Eye (tissue), 1 donor: ENCODE data around the gene VSTM2B.
"Not testable (repeated sequence)": the region's sequence is repeated elsewhere in the genome, so short reads cannot be mapped to it uniquely, and the experiment has no call there.

Source experiments
- DNase-seq: peaks from one replicate; pipeline ENCODE4 v3.0.0-alpha.2; 2015

Gene VSTM2B

DNA sequence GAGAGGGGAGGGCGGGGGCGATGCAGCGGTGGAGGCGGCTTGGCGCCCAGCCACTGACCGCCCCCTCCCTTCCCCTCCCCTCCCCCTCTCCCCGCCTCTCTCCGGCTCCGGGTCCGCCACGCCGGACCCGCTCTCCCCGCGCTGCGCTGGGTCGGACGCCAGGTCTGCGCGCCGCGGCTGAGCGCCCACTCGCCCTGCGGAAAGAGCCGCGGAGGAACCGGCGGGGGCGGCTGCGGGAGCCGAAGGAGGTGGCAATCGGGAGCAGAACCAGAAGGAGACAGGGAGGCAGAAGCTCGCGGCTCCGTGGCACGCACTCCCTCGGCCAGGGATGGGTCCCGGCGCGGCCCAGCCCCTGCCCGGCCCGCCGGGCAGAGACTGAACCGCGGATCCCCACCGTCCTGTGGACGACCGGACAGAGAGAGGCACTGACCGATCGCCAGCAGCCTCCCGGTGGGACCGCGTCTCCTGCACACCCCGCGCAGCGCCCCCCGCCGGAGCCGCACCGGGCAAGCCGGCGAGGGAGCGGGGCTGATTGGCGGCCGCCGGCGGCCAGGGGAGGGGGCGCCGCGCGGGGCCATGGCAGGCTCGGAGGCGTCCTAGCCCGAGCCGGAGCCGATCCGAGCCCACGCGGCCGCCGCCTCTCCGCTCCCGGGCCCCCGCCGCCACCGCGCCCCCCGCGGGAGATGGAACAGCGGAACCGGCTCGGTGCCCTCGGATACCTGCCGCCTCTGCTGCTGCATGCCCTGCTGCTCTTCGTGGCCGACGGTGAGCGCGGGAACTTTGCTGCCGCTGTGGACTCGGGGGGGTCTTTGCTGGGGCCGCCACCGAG is at the start of gene VSTM2B:
VSTM2B (plus strand) TSS at position 94 of the 829 bp plus-strand sequence; CDS start at position 684, 590 bp downstream.
- DNase-seq: peak; percentile 68

DNA sequence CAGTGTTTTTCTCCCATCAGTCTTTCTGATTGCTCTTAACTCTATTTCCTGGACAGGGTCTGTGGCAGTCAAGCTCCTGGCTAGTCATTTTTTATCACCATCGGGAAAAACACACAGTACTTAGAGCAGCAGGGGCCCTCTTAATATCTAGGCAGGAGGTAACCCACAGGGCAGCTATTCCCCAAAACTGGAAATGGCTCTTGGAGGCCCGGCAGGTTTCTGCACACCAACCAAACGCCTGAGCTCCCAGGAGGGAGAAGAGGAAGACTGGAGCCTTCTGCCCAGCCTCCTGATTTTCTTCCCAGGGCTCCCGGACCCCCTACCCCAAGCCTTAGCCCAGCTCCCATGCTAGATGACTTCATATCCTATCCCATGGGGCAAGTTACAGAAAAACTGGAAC is 49.3 kb upstream of the VSTM2B start:
- DNase-seq: no peak

DNA sequence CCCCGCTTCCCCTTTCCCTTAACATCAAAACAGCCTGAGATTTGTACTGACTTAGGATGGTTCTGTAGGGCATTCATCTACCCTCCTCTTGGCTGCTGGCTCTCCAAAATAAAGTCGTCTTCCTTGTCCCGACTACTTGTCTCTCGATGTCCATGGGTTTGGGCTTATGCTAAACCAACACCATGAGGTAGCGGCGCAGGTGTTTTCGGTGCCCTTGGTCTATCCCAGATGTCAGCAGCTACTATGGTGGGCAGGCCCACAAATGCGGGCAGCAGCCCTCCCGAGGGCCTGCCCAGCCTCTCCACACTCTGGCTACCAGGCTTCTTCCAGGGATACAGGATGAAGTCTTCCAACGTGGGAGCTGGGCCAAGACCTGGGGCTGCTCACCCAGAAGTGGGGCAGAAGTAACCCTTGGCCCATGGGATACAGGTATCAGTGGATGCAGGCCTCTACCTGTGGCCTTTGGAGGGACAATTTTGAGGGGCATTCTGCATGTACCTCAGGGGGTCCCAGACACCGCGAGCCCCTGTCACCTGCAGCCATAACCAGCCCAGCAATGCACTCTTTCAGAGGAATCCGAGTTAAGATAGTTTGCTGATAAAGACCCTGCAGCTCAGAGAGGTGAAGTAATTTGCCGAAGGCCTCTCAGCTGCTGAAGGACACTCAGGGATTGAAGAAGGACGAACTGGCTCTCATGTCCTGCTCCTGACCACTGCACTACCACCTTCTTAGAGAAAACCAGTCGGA is 47.8 kb upstream of the VSTM2B start:
- no peak for DNase-seq

DNA sequence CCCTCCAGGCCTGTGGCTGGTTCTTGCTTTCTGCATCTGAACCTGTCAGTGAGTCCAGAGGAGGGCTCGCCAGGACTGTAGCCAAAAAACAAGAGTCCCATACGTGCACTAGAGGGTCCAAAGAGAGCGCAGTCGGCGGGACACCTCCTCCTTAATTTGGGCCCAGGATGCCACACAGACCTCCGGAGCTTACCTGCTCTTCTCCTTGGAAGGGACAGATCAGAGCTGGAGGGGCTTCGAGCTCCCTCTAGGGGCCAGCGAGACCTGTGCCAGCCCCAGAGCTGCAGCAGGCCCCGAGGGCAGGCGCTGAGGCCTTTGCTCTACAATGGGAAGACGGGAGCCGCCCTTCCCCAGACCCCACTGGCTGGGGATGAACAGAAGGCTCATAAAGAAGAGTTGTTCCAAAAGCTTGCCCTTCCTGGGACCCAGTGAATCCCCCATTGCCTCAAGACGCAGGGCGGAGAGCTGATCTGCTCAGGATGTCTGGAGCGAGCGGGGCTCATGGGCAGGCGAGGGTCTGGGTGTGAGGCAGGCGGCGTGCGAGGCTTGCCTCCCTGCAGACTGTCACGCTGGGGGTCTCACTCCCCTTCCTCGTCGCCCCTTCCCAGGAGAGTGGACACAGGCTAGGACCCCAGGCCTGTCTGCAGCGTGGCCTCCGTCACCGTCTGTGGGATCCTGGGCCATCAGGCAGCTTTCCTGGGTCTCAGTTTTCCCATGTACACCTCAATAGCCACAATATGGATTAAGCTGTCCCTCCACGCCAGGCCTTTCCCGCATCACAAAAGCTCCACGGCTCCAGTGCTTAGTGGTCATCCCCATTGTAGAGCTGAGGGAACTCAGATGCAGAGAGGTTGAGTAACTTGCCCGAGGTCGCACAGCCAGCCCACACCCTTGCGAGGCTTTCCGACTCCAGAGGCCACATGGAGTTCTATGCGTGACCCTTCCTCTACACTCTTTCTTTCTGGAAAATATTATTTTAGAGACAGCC is 46.9 kb upstream of the VSTM2B start:
- DNase-seq: peak; percentile 71

DNA sequence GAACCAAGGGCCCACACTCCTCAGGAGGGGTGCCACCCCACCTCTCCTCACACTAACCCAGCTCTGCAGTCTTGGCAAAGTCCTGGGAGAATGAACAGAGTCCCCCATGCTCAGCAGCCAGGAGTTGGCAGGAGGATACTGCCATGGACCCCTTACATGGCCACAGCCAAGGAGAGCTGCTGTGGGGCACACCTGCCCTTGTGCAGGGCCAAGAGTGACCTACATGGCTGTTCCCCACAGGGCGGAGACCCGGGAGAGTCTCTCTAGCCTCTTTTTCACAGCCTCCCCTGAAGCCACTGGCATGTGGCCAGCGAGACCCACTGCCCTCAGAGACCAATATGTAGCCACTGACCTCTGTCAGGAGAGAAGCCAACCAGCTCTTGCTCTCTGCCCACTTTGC is 45.9 kb upstream of the VSTM2B start:
- no peak for DNase-seq

DNA sequence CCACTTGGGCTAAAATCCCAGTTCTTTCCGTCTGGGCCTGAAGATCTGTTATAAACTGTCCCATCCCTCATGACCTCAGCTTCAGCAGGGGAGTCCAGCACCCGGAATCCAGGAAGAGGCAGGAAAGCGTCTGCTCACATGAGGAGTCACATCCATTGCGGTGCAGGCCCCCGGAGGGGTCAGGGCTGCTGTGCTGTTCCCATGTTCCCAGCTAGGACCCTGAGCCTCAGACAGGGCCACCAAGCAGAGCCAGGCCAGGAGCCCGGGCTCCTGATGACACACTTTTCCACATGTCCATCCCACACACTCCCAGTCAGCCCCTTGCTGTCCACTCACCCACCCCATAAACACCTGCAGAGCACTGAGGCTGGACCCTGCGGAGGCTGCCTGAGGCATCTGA is 45.3 kb upstream of the VSTM2B start:
- DNase-seq: no peak

DNA sequence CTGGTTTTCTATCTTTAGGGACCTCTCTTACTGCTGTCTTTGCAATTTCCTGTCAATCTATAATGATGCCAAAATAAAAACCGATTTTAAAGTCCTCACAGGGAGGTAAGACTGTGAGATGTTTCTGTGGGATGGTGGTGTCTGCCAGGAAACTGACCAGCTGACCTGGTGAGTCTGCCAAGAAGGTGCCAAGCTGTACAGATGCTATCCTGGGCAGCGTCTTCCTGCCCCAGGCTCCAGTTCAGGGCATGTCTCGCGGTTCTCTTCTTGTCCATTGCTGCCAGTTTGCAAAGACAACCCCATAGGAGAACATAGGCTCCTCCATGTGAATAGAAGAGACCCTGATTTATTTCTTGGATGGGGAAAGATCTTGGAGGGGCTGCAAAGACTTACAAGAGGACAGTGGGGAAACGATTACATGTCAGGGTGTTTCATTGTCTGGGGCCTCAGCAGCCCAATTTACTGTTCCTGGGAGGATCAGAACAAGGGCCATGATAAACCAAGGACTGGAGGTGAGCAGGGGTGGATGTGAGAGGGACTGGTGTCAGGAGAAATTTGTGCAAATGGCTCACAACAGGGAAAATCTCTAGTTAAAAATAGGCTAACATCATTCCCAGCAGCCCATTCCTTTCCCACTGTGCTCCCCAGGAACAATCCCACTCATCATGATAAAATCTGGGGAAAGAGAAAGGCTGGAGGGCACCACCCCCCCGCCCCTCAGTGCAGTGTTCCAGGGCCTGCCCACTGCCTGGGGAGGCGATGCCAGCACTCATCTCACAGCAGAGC is 42.7 kb upstream of the VSTM2B start:
- DNase-seq: no peak

DNA sequence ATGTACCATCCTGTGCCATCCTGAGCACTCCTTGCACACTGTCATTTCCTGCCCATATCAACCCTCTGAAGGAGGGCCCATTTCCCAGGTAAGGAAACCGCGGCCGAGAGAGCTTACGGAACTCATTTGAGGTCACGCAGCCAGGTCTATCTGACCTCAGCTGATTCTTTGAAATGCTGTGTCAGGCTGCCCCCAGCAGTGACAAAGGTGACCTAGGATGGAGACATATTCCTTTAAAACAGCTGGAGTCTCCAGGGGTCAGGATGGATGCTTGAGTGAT is 42.2 kb upstream of the VSTM2B start:
- no peak for DNase-seq

DNA sequence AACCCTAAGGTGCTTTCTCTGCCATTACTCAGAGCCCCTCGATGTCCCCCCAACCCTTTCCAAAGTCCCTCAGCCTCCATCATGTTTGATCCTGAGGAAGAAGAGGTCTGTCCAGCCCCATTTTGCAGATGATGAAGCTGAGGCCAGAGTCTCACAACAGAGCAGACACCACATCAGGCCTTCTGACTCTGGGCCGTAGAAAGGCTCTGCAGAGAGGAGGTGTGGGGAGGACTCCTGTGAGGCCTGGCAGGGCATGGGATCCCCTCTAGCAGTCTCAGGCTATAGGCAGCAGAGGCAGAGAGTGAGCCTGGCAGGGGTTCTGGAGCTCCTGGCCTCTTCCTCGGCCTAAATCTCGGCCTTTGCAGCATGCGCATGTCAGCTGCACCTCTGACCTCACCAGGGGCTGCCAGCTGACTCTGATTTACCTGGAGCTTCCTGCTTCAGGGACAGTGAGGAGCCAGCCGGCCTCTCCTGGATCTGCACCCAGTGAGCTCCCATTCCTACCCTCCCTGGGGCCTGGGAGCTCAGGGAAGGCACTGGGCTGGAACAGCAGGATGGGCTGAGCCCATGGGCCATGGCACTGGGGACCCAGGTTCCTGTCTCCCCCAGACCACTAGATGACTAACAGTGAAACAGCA is 41.7 kb upstream of the VSTM2B start:
- no peak for DNase-seq

DNA sequence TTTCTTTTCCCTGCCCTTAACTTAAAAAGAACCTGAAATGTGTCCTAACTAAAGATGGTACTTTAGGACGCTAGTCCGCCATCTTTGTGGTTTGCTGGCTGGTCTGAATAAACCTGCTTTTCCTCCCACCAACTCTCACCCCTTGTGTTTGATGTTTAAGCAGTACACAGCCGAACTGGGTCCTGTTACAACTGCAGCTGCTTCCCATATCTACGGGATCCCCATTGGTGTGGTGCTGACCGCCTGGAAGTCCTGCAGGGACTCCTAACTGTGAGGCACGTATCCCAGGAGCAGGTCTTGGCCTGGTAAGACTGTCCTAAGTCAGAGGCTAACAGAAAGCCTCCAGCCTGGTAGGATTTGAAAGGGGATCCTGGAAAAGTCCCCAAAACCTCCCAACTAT is 40.9 kb upstream of the VSTM2B start:
- DNase-seq: no peak

DNA sequence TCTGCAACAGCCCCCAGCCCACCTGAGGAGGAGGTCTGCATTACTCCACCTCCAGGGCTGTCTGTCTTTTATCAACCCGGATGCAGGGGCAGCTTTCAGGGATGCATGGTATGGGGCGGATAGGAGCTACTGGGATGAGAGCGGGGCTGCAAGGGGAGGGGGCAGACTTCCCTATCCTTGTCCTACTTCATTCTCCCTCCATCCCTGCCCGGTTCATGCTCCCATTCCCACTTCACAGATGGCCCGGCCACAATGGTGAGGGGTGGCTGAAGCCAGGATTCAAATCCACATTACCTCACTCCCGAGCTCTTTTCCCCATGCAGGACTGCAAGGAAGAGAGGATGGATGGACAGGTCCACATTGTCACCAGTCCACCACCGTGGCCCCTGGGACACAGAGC is 40.5 kb upstream of the VSTM2B start:
- DNase-seq: no peak

DNA sequence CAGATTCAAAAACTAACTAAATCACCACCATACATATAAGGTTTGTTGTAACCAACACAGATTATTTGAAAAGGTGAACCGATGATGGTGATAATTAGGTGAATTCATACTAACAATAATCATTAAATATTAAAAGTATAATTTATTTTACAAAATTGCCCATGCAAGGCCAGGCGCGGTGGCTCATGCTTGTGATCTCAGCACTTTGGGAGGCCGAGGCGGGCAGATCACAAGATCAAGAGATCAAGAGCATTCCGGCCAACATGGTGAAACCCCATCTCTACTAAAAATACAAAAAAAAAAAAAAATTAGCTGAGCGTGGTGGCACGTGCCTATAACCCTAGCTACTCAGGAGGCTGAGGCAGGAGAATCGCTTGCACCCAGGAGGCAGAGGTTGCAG is 38.8 kb upstream of the VSTM2B start:
- DNase-seq: not testable (repeated sequence)

DNA sequence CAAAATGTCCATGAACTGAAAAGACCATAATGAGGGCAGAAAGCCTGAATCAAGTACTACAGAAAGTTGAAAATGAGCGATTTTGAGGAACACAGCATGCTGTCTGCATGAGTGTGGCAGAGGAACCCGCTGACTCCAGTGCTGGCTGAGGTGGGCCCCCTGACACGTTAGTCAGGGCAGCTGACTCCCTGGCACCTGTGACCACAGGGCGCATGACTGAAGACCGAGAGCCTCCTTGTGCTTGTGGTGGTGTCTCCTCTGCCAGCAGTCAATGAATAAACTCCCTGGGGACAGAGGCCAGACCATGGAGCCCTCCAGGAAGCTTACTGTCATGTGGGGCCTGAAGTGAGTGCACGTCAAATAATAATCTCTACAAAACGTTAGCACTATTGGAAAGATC is 38.4 kb upstream of the VSTM2B start:
- DNase-seq: no peak

DNA sequence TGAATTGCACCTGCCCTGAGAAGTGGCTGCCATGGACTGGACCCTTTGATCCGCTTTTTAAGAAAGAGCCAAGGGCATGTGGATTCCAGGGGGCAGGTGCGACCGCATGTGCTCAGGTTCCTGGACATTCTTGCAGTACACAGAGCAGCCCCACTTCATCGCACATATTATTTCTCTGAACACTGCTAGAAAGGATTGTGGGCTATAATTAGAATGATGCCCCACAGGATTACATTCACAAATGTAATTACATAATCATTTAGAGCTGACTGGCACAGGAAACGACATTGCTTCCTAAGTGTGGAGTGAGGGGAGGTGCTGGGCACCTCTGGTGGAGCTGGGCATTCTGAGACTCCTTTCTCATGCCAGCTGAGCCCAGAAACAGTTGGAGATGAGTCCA is 37.5 kb upstream of the VSTM2B start:
- no peak for DNase-seq

DNA sequence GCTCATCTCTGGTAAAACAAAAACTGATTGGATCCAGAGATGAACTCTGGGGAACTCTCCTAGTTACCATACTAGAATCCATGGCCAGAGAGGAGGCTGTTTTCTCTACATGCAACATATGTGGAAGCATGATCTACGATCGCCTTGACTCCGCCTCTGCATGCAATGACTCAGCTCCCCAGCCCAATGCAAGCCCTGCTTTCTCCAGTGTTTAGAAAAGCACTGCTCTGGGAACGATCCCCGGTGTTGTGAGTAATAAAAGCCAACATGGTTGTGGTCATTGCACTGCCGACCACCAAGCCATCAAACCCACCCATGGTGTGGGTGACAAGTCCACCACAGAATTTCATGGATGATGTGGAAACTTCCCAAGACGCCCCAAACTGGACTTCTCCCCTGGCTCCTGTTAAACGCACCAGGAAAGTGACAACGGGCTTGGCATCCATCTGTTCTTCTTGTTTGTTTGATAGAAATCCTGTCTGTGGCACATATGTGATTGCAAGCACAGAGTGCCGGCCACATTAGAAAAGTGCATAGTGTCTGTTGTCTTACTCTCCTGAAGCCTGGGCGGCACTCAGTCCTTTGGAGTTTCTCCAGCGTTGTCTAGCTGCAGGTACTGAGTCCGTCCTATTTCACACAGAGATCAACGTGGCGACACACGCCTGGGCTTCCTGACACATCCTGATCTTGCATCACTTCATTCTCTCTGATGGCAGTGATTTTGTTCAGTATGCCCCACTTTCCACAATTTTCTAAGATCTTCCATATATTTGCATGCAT is 36.4 kb upstream of the VSTM2B start:
- no peak for DNase-seq

DNA sequence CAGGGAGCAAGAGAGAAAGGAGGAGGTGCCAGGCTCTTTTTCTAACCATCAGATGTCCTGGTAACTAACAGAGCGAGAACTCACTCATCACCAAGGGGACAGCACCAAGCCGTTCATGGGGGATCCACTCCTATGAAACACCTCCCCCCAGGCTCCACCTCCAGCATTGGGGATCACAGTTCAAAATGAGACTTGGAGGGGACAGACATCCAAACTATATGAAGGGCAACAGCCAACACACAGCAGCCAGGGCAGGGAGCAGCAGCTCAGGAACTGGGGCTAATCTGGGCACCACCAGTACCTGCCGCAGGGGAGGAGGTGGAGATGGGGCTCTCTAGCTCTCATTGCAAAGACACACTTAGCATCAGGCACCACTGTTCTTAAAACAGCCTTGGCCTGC is 34.3 kb upstream of the VSTM2B start:
- no peak for DNase-seq

DNA sequence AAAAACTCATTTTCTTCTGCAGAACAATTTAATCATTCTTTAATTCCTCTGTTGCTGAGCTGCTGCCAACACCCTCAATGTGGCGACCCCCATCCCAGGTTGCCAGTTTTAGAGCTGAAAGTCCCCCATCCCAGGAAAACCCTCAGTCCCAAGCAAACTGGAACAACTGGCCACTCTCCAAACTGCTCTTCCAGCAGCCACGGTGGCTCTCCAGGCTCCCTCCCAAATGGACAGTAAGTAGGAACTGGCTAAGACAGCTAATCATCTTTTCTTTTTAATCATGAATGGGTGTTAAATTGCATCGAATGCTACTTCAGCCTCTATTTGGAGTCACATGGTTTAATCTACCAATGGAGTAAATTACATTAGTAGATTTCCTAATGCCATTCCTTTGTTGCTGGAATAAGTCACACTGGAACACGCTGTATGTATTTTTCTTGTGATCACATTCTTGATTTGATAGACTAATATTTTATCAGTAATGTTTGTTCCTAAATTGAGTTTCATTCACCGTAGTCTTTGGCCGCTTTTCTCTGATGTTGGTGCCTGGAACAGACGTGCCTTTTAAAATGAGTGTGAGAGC is 33.7 kb upstream of the VSTM2B start:
- DNase-seq: no peak

DNA sequence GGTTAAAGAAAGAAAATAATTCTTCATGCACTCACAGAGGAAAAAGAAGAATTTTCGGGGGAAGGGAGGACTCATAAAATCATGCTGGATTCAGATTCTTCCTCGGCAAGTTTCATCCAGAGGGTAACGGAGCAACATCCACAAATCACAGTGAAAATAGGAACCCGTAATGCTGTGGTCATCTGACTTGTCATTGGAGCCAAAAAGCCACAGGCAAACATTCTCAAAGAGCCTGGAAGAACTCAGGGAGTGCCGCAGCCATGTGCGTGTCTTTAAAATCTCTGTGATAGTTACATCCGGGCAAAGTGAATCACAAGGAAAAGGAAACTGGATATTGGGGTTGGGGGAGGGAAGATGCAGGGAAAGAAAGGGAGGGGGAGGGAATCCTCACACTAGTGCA is 33.0 kb upstream of the VSTM2B start:
- peak; percentile 28 for DNase-seq

DNA sequence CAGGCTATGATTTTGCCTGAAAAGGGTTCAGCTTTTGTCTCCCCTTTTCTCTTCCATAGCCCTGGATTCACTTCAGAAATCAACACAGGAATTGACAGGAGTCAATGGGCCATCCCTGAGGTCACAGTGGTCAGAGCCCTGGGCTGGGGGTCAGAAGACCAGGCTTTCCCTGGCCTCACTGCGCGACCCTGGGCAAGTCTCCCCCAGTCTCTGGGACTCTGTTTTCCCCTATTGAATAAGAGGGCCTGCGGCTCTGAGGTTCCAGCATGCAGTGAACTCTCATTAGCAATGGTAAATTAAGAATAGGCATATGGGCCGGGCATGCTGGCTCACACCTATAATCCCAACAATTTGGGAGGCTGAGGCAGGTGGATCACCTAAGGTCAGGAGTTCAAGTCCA is 30.7 kb upstream of the VSTM2B start:
- no peak for DNase-seq

DNA sequence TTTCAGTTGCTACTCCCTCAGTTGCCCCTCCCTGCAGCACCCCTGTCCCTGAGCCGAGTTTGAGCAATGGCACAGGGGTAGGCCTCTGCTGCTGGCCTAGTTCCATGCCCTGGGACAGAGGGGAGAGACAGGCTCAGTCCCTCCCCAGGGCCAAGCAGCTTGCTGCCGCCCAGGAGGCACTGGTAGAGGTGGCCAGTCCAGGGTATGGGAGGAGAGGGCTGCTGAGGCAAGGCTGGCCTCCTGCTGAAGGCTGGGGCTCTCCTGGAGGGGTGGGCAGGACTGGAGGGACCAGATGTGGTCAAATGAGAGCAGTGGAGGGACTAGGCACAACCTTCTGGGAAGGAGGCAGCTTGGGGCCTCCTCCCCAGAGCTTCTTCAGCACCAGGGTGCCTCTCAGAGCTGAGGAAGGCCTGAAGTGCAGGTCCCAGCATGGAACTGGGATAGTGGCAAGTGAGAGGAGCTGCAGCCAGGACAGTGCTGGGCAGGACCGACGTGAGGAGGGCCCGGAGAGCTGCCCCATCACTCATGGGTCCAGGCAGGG is 29.8 kb upstream of the VSTM2B start:
- DNase-seq: no peak

DNA sequence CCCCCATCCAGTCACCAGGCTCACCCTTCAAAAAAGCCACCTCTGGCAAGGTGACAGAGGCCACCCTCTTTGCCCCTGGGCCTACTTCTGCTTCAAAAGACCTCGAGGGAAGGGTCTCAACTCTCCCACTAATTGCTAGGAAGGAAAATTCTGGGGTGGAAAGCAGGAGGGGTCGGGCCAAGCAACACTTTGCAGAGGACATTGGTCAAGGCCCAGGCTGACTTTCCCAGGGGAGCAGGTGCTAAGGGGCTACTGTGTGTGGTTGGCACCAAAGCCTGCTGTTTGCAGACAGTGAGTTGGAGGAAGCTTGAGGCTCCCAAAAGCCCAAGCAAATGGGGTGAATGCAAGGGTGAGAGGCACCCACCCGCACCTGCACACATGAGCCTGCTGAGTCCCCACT is 28.6 kb upstream of the VSTM2B start:
- no peak for DNase-seq
